ENCODE data around the gene CDADC1.

Gene CDADC1

GRCh38 chr13:49297338-49297737 lies 49.6 kb downstream of the CDADC1 start:
- no peak for DNase-seq

GRCh38 chr13:49298416-49298815 lies 50.7 kb downstream of the CDADC1 start:
- no peak for DNase-seq

- no peak for DNase-seq
These were observed 51.3 kb downstream of the CDADC1 start for GRCh38 chr13:49298903-49299605.

- DNase-seq: no peak
These were observed 52.6 kb downstream of the CDADC1 start for GRCh38 chr13:49300276-49300675.

- DNase-seq: peak; percentile 80
These were observed 53.2 kb downstream of the CDADC1 start for GRCh38 chr13:49300739-49301589.

GRCh38 chr13:49302222-49302621 lies 54.5 kb downstream of the CDADC1 start:
- DNase-seq: no peak

- DNase-seq: no peak
These were observed 55.1 kb downstream of the CDADC1 start for GRCh38 chr13:49302817-49303216.

- no peak for DNase-seq
These were observed 56.0 kb downstream of the CDADC1 start for GRCh38 chr13:49303533-49304252.

GRCh38 chr13:49304356-49304755 lies 56.6 kb downstream of the CDADC1 start:
- DNase-seq: no peak

GRCh38 chr13:49304763-49305700 lies 57.3 kb downstream of the CDADC1 start:
- no peak for DNase-seq

- DNase-seq: no peak
These were observed 58.2 kb downstream of the CDADC1 start for GRCh38 chr13:49305792-49306425.

- no peak for DNase-seq
These were observed 59.6 kb downstream of the CDADC1 start for GRCh38 chr13:49307365-49307764.

GRCh38 chr13:49308097-49308875 lies 60.6 kb downstream of the CDADC1 start:
- DNase-seq: no peak

- no peak for DNase-seq
These were observed 61.2 kb downstream of the CDADC1 start for GRCh38 chr13:49308921-49309408.

GRCh38 chr13:49310251-49310650 lies 62.5 kb downstream of the CDADC1 start:
- DNase-seq: no peak

- DNase-seq: no peak
These were observed 64.1 kb downstream of the CDADC1 start for GRCh38 chr13:49311816-49312215.

GRCh38 chr13:49314344-49314882 lies 66.7 kb downstream of the CDADC1 start:
- no peak for DNase-seq

- no peak for DNase-seq
These were observed 67.4 kb downstream of the CDADC1 start for GRCh38 chr13:49315036-49315565.

- DNase-seq: no peak
These were observed 68.2 kb downstream of the CDADC1 start for GRCh38 chr13:49315756-49316482.

- DNase-seq: no peak
These were observed 71.8 kb downstream of the CDADC1 start for GRCh38 chr13:49319551-49319950.
